NCI-H2196 treated with DMSO at 0.1 percent for 48 hours (cell line): ENCODE results near the gene BAD.

Experiments
- DNase-seq: peaks from one replicate; lab custom pipeline; 2025; ENCODE audit not compliant: unreplicated experiment; lab: John Stamatoyannopoulos, UW

Gene BAD

DNA sequence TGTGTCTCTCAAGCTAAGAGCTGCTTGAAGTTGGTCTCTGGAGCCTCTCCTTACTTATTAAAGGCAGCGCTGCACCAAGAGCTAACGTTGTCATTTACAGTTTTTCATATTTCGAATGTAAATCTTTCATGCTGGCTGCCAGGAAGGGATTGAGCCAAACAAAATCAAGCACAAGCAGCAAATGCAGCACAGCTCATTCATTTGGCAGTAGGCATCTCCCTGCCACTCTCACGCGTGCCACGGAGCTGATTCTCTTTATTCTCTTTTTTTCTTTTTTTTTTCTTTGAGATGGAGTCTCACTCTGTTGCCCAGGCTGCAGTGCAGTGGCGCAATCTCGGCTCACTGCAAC is 51.5 kb downstream of the BAD start:
- DNase-seq = no peak

DNA sequence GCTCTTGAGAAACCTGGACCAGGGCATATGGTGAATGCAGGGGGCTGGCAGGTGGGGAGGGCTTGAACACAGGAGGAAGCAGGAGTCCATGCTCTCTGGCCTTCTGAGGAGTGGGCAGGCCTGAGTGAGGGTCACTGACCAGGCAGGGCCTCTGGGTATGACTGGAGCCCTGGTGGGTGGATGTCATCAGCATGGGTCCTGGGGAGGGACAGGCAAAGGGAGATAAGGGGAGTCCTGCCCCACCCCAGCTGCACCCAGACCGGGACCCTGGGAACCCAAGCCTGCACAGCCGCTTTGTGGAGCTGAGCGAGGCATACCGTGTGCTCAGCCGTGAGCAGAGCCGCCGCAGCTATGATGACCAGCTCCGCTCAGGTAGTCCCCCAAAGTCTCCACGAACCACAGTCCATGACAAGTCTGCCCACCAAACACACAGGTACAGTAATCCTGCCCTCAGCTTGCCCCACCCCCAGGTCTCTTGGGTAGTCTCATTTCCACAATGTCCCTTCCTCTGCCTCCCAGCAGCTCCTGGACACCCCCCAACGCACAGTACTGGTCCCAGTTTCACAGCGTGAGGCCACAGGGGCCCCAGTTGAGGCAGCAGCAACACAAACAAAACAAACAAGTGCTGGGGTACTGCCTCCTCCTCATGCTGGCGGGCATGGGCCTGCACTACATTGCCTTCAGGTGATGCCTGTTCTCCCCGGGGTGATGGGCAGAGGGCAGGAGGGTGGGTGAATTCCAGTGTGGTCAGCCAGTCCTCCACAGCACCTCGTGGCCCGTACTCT is 52.1 kb downstream of the BAD start:
- no peak for DNase-seq

DNA sequence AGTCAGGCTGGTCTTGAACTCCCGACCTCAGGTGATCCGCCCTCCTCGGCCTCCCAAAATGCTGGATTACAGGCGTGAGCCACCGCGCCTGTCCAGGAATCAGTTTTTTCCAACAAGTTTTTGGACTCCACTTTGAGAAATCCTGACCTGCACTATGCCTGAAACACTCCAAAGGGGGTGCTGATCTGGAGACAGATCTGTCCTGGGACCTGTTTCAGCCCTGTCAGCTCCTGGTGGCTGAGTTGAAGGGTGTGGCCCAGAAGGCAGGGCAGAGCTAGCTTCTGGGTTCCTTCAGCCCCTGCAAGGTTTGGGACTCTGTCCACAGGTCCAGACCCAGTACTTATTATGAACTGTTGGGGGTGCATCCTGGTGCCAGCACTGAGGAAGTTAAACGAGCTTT is 52.9 kb downstream of the BAD start:
- no peak for DNase-seq

DNA sequence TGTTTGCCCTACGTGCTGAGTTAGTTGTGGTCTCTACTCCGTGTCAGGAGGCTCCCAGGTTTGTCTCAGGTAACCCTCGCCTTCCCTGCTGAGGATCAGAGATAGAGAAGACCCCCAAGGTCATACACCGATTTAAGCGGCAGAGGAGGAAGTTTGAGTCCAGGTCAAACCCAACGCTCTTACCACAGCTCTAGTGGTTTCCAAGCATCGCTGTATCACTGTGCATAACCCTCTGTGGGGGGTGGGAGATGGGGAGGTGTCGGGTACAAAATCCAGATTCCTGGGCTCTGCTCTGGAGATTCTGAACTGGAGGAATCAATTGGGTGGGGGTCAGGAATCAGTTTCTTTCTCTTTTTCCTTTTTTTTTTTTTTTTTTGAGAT is 53.5 kb downstream of the BAD start:
- DNase-seq = no peak

DNA sequence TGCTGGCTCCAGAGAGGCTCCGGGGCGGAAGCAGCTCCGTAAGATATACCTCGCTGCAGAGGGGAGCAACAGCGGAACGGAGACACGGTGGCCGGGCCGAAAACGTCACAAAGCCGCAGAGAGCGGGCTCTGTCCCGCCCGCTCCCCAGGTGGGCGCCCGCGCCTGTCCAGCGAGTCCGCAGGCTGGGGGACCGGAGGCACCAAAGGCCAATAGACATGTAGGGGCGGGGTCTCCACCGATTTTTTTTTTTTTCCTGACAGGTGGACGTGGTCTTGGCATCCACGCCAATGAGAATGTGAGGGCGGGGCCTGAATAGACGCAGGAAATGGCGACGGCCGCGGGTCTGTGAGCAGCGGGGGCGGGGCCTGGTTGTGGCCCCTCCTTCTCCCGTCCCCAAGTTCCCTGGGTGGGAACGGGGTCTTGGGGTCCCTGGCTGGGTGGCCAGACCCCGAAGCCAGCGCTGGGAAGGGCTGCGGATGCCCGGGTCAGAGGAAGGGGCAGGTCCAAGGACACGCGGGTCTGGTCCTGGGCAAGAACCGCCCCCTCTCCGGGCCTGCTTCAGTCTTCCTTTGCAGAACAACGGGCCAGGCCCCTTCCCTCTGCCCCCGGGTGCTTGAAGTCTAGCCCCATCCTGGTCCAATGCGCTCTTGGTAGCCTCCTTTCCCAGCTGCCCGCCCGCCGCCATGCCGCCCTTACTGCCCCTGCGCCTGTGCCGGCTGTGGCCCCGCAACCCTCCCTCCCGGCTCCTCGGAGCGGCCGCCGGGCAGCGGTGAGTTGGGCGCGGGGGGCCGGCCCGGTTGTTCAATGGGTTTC is 54.1 kb downstream of the BAD start, which contains the start of gene DNAJC4:
TSS of gene DNAJC4 (plus strand) at position 378 of the 814 bp plus-strand sequence. CDS start at position 685, 307 bp downstream.
- peak; percentile 80 for DNase-seq

DNA sequence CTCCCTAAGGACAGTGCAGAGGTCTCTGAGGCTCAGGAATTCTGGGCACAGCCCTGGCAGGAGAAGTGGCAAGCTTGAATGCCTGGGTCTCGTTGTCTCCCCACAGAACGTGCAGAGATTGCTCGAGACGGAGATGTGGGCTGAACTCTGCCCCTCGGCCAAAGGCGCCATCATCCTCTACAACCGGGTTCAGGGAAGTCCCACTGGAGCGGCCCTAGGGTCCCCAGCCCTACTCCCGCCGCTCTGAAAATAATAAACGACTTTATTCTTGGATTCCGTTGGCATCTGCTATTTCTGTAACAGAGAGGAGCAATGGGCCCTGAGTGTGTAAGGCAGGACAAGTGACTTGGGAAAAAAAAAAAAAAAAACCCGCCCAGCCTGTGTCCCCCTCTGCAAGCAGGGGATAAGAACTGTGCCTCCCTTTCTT is 54.7 kb downstream of the BAD start:
- DNase-seq = no peak

DNA sequence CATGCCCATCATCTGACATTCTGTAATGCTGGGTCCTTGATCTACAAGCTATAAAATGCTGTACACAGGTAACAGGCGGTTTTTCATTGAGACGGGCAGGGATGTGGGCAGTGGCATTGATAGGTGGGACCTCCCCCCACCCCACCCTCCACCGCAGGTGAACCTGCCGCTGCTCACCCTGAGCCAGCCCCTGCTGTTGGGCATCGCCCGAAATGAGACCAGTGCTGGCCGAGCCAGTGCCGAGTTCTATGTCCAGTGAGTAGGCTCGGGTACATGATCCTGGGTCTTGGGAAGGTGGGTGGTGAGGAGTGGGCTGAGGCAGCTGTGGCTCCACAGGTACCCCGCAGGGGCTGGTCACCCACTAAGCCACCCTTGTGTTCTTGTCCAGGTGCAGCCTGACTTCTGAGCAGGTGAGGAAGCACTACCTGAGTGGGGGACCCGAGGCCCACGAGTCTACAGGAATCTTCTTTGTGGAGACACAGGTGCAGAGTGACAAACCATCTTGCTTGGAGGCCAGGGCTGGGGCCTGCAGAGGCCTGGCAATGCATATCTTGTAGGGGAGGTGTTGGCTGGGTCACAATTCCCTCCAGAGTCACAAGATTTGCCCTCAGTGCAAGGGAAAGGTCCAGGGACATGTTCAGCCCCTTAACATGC is 55.2 kb downstream of the BAD start:
- DNase-seq = no peak

DNA sequence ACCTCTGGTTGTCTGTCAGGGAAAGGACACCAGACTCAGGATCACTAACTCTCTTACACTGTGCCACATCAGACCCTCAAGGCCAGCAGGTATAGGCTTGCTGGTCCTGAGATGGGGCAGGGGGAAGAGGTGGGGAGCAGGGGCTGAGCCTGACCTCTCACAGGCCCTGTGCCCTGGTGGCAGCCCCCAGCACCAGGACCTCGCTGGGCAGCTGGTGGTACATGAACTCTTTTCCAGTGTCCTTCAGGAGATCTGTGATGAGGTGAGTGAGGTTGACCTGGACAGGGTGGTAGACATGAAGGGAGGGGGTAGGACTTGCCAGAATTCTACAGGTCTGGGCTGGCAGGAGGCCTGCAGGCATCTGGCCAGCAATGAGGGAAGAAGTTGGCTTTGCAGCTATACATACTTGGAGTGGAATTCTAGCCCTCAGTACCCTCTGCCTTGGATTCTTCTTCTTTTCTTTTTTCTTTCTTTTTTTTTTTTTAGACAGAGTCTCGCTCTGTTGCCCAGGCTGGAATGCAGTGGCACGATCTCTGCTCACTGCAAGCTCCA is 57.0 kb downstream of the BAD start:
- no peak for DNase-seq

DNA sequence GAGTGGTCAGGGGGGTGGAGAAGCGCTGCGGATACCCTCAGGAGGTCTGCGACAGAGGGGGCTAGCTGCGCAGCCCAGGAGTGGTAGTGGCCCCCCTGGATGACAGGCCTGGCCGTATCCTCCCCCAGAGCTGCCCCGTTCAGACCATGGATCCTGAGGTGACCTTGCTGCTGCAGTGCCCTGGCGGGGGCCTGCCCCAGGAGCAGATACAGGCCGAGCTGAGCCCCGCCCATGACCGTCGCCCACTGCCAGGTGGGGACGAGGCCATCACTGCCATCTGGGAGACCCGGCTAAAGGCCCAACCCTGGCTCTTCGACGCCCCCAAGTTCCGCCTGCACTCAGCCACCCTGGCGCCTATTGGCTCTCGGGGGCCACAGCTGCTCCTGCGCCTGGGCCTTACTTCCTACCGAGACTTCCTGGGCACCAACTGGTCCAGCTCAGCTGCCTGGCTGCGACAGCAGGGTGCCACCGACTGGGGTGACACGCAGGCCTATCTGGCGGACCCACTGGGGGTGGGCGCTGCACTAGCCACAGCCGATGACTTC is 57.9 kb downstream of the BAD start:
- no peak for DNase-seq

DNA sequence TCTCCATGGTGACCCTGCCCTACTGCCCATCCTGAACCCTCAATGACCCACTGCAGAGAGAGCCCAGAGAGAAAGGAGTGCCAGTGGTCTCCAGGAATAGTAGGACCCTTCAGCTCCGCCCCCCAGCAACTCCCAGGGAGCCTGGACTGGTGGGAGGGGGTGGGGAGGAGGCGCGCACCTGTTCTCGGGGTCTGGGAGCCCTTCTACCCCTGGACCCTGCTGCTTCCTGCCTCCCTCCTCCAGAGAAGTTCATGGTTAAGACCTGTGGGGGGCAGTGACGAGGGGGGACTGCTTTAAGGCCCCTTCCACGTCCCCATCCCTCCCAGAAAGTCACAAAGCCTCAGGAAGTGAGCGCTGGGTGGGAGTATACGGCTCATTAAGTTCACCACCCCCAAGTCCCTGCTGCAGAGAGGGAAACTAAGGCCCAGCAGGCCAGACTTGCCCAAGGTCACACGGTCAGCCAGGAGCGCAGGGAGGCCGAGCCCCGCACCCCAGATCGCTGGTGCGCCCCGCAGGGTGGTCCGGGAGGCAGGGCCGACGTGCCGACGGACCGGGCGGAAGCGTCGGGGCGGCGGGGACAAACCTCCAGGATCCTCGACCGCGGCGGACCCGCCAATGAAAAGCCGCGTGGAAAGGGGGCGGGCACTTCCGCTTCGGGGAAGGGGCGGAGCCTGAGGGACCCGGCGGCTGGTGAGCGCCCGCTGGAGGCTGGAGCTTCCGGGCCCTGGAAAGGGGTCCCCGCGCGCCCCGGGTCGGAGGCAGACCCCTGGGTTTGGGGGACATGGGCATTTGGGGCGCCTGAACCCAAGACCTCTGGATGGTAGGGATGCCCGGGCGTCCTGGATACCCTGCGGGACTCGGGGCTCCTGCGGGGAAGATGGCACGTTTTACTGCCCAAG is 58.6 kb downstream of the BAD start, which contains the start of the genes NUDT22 and TRPT1:
TSS of gene NUDT22 (plus strand) at position 667 of the 899 bp plus-strand sequence. CDS start 379 bp downstream, outside the sequence.
TSS of gene TRPT1 (minus strand) at position 579 of the 899 bp plus-strand sequence. CDS start at position 253, 326 bp downstream.
- peak; percentile 65 for DNase-seq

DNA sequence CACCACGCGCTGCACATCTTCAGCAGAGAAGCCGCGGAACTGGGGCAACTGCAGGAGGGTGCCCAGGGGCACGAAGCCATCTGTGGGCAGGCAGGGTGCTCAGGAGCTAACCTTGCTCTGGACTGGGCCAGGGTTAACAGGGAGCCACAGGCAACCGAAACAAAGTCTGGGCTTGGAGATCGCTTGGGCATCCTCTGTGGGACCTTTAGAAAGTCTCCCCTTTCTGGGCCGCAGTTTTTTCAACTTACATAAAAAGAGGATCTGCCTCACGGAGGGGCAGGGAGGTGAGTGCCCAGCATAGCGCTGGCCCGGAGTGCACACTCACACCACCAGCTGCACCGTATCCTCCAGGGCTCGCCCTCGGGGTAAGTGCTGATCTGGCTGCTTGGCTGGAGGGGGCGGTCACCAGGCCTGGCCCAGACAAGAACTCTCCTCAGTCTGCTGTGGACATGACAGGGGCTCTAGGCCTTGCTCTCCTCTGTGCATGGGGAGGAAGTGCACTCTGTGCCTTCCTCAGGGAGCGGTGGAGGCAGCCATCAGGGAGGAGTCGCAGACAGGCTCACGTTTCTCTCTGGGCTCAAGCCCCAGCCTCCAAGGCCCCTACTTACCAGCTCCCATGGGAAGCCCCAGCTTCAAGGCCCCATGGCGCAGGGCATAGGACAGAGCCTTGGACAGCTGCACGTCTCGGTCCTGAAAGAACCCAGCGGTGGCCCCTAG is 59.4 kb downstream of the BAD start:
- no peak for DNase-seq

DNA sequence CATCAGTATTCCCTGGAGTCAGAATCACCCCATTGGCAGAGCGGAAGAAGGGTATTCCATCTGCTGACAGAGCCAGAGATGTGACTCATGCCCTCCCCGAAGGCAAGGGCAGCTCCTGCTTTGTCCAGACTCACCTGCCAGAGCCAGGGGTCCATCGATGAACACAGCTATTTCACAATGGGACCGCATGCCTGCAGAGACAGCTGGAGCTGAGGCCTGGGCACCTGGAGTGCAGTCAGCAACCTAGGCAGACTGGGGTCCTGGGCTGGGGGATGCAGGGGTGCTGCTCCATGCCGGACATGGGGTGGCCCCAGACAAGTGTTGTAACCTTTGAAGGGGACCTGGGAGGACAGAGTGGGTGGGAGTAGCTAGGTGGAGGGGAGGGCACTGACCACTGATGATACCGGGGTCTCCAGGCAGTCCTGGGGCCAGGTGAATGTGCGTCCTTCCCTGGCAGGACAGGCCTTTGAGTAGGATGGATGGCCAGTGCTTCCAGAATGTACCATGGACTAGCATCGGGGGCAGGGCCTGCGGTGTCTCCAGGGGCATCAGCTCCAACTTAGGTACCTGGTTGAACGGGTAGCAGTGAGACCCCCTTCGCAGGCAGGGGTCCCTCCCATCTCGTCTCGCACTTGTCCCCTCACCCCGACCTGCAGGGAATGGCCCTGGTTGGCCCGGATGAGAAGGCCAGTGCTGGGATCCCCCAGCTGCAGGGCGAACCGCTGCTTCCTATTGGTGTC is 60.1 kb downstream of the BAD start:
- DNase-seq = no peak

DNA sequence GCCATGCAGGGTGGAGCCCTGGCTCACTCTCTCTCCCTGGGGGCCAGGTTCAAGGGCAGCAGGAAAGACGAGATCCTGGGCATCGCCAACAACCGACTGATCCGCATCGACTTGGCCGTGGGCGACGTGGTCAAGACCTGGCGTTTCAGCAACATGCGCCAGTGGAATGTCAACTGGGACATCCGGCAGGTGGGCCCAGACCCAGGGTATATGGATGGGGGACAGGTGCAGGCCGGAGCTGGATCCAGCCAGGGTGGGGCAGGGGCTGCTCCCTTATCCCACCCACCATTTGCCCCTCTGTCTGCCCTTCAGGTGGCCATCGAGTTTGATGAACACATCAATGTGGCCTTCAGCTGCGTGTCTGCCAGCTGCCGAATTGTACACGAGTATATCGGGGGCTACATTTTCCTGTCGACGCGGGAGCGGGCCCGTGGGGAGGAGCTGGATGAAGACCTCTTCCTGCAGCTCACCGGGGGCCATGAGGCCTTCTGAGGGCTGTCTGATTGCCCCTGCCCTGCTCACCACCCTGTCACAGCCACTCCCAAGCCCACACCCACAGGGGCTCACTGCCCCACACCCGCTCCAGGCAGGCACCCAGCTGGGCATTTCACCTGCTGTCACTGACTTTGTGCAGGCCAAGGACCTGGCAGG is 61.3 kb downstream of the BAD start:
- DNase-seq = no peak

DNA sequence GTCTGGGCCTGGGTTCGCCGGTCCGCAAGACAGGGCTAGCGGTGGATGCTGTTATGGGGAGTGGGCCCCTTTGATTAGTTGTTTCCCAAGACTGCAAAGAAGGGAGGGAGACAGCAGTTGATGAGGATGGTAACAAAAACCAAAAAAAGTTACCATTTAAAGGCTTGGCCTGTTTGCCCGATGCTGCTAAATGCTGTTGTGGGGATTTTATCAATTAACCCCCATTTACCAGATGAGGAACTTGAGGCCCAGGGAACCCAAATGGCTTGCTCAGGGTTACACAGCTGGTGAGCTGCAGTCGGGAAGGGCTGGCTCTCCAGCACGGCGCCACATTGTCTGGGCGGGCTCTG is 61.8 kb downstream of the BAD start:
- no peak for DNase-seq

DNA sequence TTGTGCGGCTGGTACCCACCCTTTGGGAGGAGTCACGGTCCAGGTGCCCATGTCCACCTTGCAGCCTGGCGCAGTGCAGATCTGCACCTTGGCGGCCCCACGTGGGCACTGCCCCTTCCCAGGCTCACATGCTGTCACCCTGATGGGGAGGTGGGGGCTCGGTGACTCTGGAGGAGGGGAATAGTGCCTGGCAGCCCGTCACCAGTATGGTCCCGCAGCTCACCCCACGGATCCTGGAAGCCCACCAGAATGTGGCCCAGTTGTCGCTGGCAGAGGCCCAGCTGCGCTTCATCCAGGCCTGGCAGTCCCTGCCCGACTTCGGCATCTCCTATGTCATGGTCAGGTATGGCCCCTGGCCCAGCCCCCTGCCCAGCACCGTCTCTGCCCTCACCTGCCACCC is 63.7 kb downstream of the BAD start:
- no peak for DNase-seq

DNA sequence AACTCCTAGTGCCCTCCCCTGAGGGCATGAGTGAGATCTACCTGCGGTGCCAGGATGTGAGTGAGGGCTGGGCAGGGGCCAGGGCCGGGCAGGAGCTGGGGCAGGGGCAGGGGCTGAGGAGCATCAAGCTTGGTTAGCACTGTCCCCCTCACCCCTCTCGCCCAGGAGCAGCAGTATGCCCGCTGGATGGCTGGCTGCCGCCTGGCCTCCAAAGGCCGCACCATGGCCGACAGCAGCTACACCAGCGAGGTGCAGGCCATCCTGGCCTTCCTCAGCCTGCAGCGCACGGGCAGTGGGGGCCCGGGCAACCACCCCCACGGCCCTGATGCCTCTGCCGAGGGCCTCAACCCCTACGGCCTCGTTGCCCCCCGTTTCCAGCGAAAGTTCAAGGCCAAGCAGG is 64.2 kb downstream of the BAD start:
- no peak for DNase-seq
